HG03039 (cell line): ENCODE measurements around the gene BACH1.

Experiments
- ATAC-seq: cut with Tn5 transposase; IDR thresholded peaks from one replicate; pipeline ENCODE4 v1.9.1; 2021; ENCODE audit warnings: mild to moderate bottlenecking, moderate library complexity; ENCODE audit not compliant: unreplicated experiment

The BACH1 gene

GRCh38 chr21:29313662-29314408 is 15.1 kb downstream of the BACH1 start:
- ATAC-seq = no peak

GRCh38 chr21:29315131-29315749 is 16.5 kb downstream of the BACH1 start:
- ATAC-seq = no peak

- no peak for ATAC-seq
Measured at GRCh38 chr21:29316029-29316742, 17.5 kb downstream of the BACH1 start.

- no peak for ATAC-seq
Measured at GRCh38 chr21:29316806-29317205, 18.1 kb downstream of the BACH1 start.

GRCh38 chr21:29318354-29318753 is 19.6 kb downstream of the BACH1 start:
- ATAC-seq = no peak

GRCh38 chr21:29320031-29320430 is 21.3 kb downstream of the BACH1 start:
- ATAC-seq = no peak

GRCh38 chr21:29321217-29321616 is 22.5 kb downstream of the BACH1 start:
- ATAC-seq = no peak

- no peak for ATAC-seq
Measured at GRCh38 chr21:29321932-29322928, 23.5 kb downstream of the BACH1 start.

GRCh38 chr21:29323189-29323588 is 24.5 kb downstream of the BACH1 start:
- no peak for ATAC-seq

GRCh38 chr21:29326914-29327554 is 28.3 kb downstream of the BACH1 start:
- ATAC-seq = no peak

GRCh38 chr21:29329406-29329805 is 30.7 kb downstream of the BACH1 start:
- no peak for ATAC-seq

- no peak for ATAC-seq
Measured at GRCh38 chr21:29330797-29331196, 32.1 kb downstream of the BACH1 start.

GRCh38 chr21:29332461-29333362 is 34.0 kb downstream of the BACH1 start:
- ATAC-seq = no peak

- ATAC-seq = no peak
Measured at GRCh38 chr21:29333406-29333805, 34.7 kb downstream of the BACH1 start.

GRCh38 chr21:29334717-29335428 is 36.2 kb downstream of the BACH1 start:
- ATAC-seq = no peak

- ATAC-seq = no peak
Measured at GRCh38 chr21:29335720-29336119, 37.0 kb downstream of the BACH1 start.

- ATAC-seq = no peak
Measured at GRCh38 chr21:29338256-29338655, 39.5 kb downstream of the BACH1 start.

- no peak for ATAC-seq
Measured at GRCh38 chr21:29340228-29340627, 41.5 kb downstream of the BACH1 start.
